ENCODE results near the gene GRAP2. TPM values are rescaled to one million over a fixed set of nuclear protein-coding genes. Genes with fewer than 3 reads are reported as not detected.

The GRAP2 gene
- total RNA-seq, 2 experiments from 2014 or later, result 37.7 to 38.1 TPM

- Mint-ChIP-seq H3K4me1 (ENCODE audit: low read depth) (peaks cover 86% of the 10 kb centered on the region), H3K27ac (peak overlapping the region; percentile 93), H3K27me3 (no peaks in the 10 kb centered on the region), H3K9me3 (no peaks in the 10 kb centered on the region), H3K36me3 (no peaks in the 10 kb centered on the region), H3K4me3 (peak overlapping the region; percentile 75)
- DNase-seq, result no peak
- ChIA-PET CTCF (interaction anchor here (6.1 kb wide), 1 partner anchor 19 kb away, joined by 45 read pairs; no protein-coding TSS in a partner anchor), POLR2A (interaction anchor here (1.0 to 16.5 kb wide), 4 partner anchors 8 to 12 kb away, joined by 3 to 219 read pairs (median 4); no protein-coding TSS in a partner anchor)
- intact Hi-C loops (cut with micrococcal nuclease), result no loop called here
Measured at GRCh38 chr22:39914584-39914983, 13.7 kb downstream of the GRAP2 start.

- H3K27ac Mint-ChIP-seq, result peak overlapping the region; percentile 93
- H3K27me3 Mint-ChIP-seq, result no peaks in the 10 kb centered on the region
- DNase-seq, result no peak
- POLR2A ChIA-PET, result interaction anchor here (0.8 to 16.5 kb wide), 4 partner anchors 9 to 28 kb away, joined by 3 to 219 read pairs (median 19); no protein-coding TSS in a partner anchor
- no peaks in the 10 kb centered on the region for H3K9me3 Mint-ChIP-seq
- H3K36me3 Mint-ChIP-seq, result no peaks in the 10 kb centered on the region
- H3K4me1 Mint-ChIP-seq (ENCODE audit: low read depth), result peaks cover 87% of the 10 kb centered on the region
- CTCF ChIA-PET, result interaction anchor here (1.2 to 6.1 kb wide), 6 partner anchors 11 to 109 kb away, joined by 3 to 45 read pairs (median 4); no protein-coding TSS in a partner anchor
- intact Hi-C loops (cut with micrococcal nuclease), result no loop called here
- H3K4me3 Mint-ChIP-seq, result peak overlapping the region; percentile 68
Measured at GRCh38 chr22:39915295-39915726, 14.4 kb downstream of the GRAP2 start.

- intact Hi-C loops (cut with micrococcal nuclease), result no loop called here
- H3K4me3 Mint-ChIP-seq, result peak overlapping the region; percentile 48
- H3K9me3 Mint-ChIP-seq, result no peaks in the 10 kb centered on the region
- H3K36me3 Mint-ChIP-seq, result no peaks in the 10 kb centered on the region
- peaks cover 87% of the 10 kb centered on the region for H3K4me1 Mint-ChIP-seq (ENCODE audit: low read depth)
- H3K27me3 Mint-ChIP-seq, result no peaks in the 10 kb centered on the region
- CTCF ChIA-PET, result interaction anchor here (0.9 to 6.1 kb wide), 11 partner anchors 8 to 517 kb away, joined by 3 to 45 read pairs (median 4); partner anchors contain the start of gene TAB1
- DNase-seq, result no peak
- POLR2A ChIA-PET, result interaction anchor here (0.6 to 16.5 kb wide), 5 partner anchors 9 to 597 kb away, joined by 3 to 219 read pairs (median 7); partner anchors contain the start of gene RPL3
- peak overlapping the region; percentile 93 for H3K27ac Mint-ChIP-seq
Measured at GRCh38 chr22:39916496-39916895, 15.6 kb downstream of the GRAP2 start.

- H3K27ac Mint-ChIP-seq, result peak overlapping the region; percentile 93
- ChIA-PET POLR2A (interaction anchor here (0.7 to 16.5 kb wide), 5 partner anchors 8 to 18 kb away, joined by 3 to 219 read pairs (median 7); no protein-coding TSS in a partner anchor), CTCF (interaction anchor here (1.0 to 6.1 kb wide), 8 partner anchors 9 to 517 kb away, joined by 3 to 45 read pairs (median 5); partner anchors contain the start of gene TAB1)
- intact Hi-C loops (cut with micrococcal nuclease), result no loop called here
- DNase-seq, result no peak
- H3K4me3 Mint-ChIP-seq, result peak overlapping the region; percentile 68
- H3K36me3 Mint-ChIP-seq, result no peaks in the 10 kb centered on the region
- no peaks in the 10 kb centered on the region for H3K27me3 Mint-ChIP-seq
- peaks cover 85% of the 10 kb centered on the region for H3K4me1 Mint-ChIP-seq (ENCODE audit: low read depth)
- no peaks in the 10 kb centered on the region for H3K9me3 Mint-ChIP-seq
Measured at GRCh38 chr22:39917197-39917643, 16.3 kb downstream of the GRAP2 start.

- Mint-ChIP-seq H3K36me3 (no peaks in the 10 kb centered on the region), H3K4me3 (peak overlapping the region; percentile 68), H3K9me3 (no peaks in the 10 kb centered on the region), H3K4me1 (ENCODE audit: low read depth) (peaks cover 84% of the 10 kb centered on the region), H3K27ac (peak overlapping the region; percentile 93), H3K27me3 (no peaks in the 10 kb centered on the region)
- CTCF ChIA-PET, result interaction anchor here (1.2 to 6.1 kb wide), 7 partner anchors 10 to 107 kb away, joined by 3 to 45 read pairs (median 5); no protein-coding TSS in a partner anchor
- intact Hi-C loops (cut with micrococcal nuclease), result no loop called here
- no peak for DNase-seq
- POLR2A ChIA-PET, result interaction anchor here (0.8 to 16.5 kb wide), 6 partner anchors 8 to 34 kb away, joined by 3 to 219 read pairs (median 6); no protein-coding TSS in a partner anchor
Measured at GRCh38 chr22:39917776-39918495, 17.1 kb downstream of the GRAP2 start.

- intact Hi-C loops (cut with micrococcal nuclease), result loop anchor here (1.0 to 5.0 kb wide), 4 partner anchors 8 to 257 kb away; partner anchors contain the start of gene TNRC6B
- DNase-seq, result peak; percentile 83
Measured at GRCh38 chr22:39920134-39920743, 19.4 kb downstream of the GRAP2 start.

GRCh38 chr22:39923696-39924095, 22.8 kb downstream of the GRAP2 start:
- Mint-ChIP-seq H3K9me3 (no peaks in the 10 kb centered on the region), H3K27me3 (no peaks in the 10 kb centered on the region), H3K36me3 (peaks cover 4% of the 10 kb centered on the region), H3K27ac (no peak overlapping the region), H3K4me3 (peak overlapping the region; percentile 35), H3K4me1 (ENCODE audit: low read depth) (peaks cover 71% of the 10 kb centered on the region)
- intact Hi-C loops (cut with micrococcal nuclease), result loop anchor here (5.0 kb wide), 1 partner anchor 254 kb away; the partner anchor contains the start of gene TNRC6B
- DNase-seq, result no peak
- POLR2A ChIA-PET, result interaction anchor here (0.7 to 11.3 kb wide), 4 partner anchors 11 to 148 kb away, joined by 3 to 219 read pairs (median 3); no protein-coding TSS in a partner anchor
- CTCF ChIA-PET, result interaction anchor here (1.3 to 3.2 kb wide), 4 partner anchors 9 to 101 kb away, joined by 4 to 26 read pairs (median 8); no protein-coding TSS in a partner anchor

More at GRCh38 chr22:39920134-39920743, 19.4 kb downstream of the GRAP2 start:
- Mint-ChIP-seq H3K4me1 (ENCODE audit: low read depth) (peaks cover 89% of the 10 kb centered on the region), H3K36me3 (no peaks in the 10 kb centered on the region), H3K27ac (peak overlapping the region; percentile 93), H3K4me3 (peak overlapping the region; percentile 68), H3K9me3 (no peaks in the 10 kb centered on the region), H3K27me3 (no peaks in the 10 kb centered on the region)
- ChIA-PET CTCF (interaction anchor here (1.0 to 2.2 kb wide), 11 partner anchors 11 to 428 kb away, joined by 3 to 26 read pairs (median 4); partner anchors contain the start of gene GRAP2), POLR2A (interaction anchor here (0.6 to 11.3 kb wide), 8 partner anchors 10 to 400 kb away, joined by 3 to 219 read pairs (median 4); partner anchors contain the start of gene ATF4)

GRCh38 chr22:39924286-39924685, 23.4 kb downstream of the GRAP2 start:
- Mint-ChIP-seq H3K4me3 (peak overlapping the region; percentile 24), H3K27me3 (no peaks in the 10 kb centered on the region), H3K9me3 (no peaks in the 10 kb centered on the region), H3K4me1 (ENCODE audit: low read depth) (peaks cover 68% of the 10 kb centered on the region), H3K27ac (no peak overlapping the region), H3K36me3 (peaks cover 4% of the 10 kb centered on the region)
- DNase-seq, result no peak
- intact Hi-C loops (cut with micrococcal nuclease), result loop anchor here (5.0 kb wide), 1 partner anchor 253 kb away; the partner anchor contains the start of gene TNRC6B
- CTCF ChIA-PET, result interaction anchor here (0.6 to 3.2 kb wide), 6 partner anchors 9 to 390 kb away, joined by 3 to 26 read pairs (median 8); no protein-coding TSS in a partner anchor
- POLR2A ChIA-PET, result interaction anchor here (0.6 to 11.3 kb wide), 5 partner anchors 14 to 1408 kb away, joined by 3 to 219 read pairs (median 3); no protein-coding TSS in a partner anchor

- CTCF ChIA-PET, result interaction anchor here (0.6 to 3.2 kb wide), 11 partner anchors 8 to 1145 kb away, joined by 3 to 26 read pairs (median 8); no protein-coding TSS in a partner anchor
- Mint-ChIP-seq H3K27me3 (no peaks in the 10 kb centered on the region), H3K4me1 (ENCODE audit: low read depth) (peaks cover 58% of the 10 kb centered on the region), H3K4me3 (no peak overlapping the region), H3K27ac (no peak overlapping the region), H3K36me3 (peaks cover 4% of the 10 kb centered on the region), H3K9me3 (no peaks in the 10 kb centered on the region)
- POLR2A ChIA-PET, result interaction anchor here (0.6 to 11.3 kb wide), 4 partner anchors 9 to 1409 kb away, joined by 4 to 219 read pairs (median 6); no protein-coding TSS in a partner anchor
- intact Hi-C loops (cut with micrococcal nuclease), result no loop called here
- no peak for DNase-seq
Measured at GRCh38 chr22:39925273-39925672, 24.4 kb downstream of the GRAP2 start.

GRCh38 chr22:39925909-39926679, 25.2 kb downstream of the GRAP2 start:
- peaks cover 4% of the 10 kb centered on the region for H3K36me3 Mint-ChIP-seq
- ChIA-PET POLR2A (interaction anchor here (1.2 to 11.3 kb wide), 4 partner anchors 8 to 68 kb away, joined by 3 to 219 read pairs (median 4); no protein-coding TSS in a partner anchor), CTCF (interaction anchor here (0.6 to 3.2 kb wide), 11 partner anchors 9 to 607 kb away, joined by 3 to 18 read pairs (median 6); no protein-coding TSS in a partner anchor)
- no peaks in the 10 kb centered on the region for H3K9me3 Mint-ChIP-seq
- no peaks in the 10 kb centered on the region for H3K27me3 Mint-ChIP-seq
- peaks cover 50% of the 10 kb centered on the region for H3K4me1 Mint-ChIP-seq (ENCODE audit: low read depth)
- no peak overlapping the region for H3K27ac Mint-ChIP-seq
- intact Hi-C loops (cut with micrococcal nuclease), result no loop called here
- no peak overlapping the region for H3K4me3 Mint-ChIP-seq
- no peak for DNase-seq
